Rectal smooth muscle tissue (tissue), 1 donor: ENCODE measurements around the gene SHLD1.
"Not testable (repeated sequence)": the region's sequence is repeated elsewhere in the genome, so short reads cannot be mapped to it uniquely, and the experiment has no call there.

ENCODE experiments used
- H3K27ac ChIP-seq: one replicate; pipeline ENCODE4 v1.7.0; 2013; ENCODE audit warnings: low read depth, low read length, inconsistent platforms
- H3K27me3 ChIP-seq: one replicate; pipeline ENCODE4 v1.7.0; 2013; ENCODE audit warnings: low read length; ENCODE audit not compliant: control insufficient read depth, insufficient read depth
- H3K36me3 ChIP-seq: one replicate; pipeline ENCODE4 v1.7.0; 2013; ENCODE audit warnings: low read length; ENCODE audit not compliant: control insufficient read depth, insufficient read depth
- H3K4me1 ChIP-seq: one replicate; pipeline ENCODE4 v1.7.0; 2013; ENCODE audit warnings: low read length; ENCODE audit not compliant: control insufficient read depth, insufficient read depth
- H3K4me3 ChIP-seq: one replicate; pipeline ENCODE4 v1.7.0; 2013; ENCODE audit warnings: low read length
- H3K9ac ChIP-seq: one replicate; pipeline ENCODE4 v1.7.0; 2013; ENCODE audit warnings: low read length

The SHLD1 gene

GRCh38 chr20:5741089-5741488 lies 9.1 kb upstream of the SHLD1 start:
- no peaks in the 10 kb centered on the region for H3K36me3 ChIP-seq
- no peak overlapping the region for H3K9ac ChIP-seq

DNA sequence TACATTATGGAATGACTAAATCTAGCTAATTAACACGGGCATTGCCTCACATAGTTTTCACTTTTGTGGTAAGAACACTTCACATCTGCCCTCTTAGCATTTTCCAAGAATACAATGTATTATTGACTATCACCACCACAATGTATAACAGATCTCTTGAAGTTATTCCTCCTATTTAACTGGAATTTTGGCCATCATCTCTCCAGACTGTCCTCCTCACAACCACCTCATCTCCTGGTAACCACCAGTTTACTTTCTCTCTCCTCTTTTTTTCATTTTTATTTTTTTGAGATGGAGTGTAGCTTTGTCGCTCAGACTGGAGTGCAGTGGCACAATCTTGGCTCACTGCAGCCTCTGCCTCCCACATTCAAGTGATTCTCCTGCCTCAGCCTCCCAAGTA lies 8.2 kb upstream of the SHLD1 start:
- Histone ChIP-seq H3K4me1 (no peaks in the 10 kb centered on the region), H3K36me3 (no peaks in the 10 kb centered on the region), H3K4me3 (no peak overlapping the region), H3K27ac (no peak overlapping the region), H3K9ac (no peak overlapping the region), H3K27me3 (no peaks in the 10 kb centered on the region)

More at GRCh38 chr20:5741089-5741488, 9.1 kb upstream of the SHLD1 start:
- Histone ChIP-seq H3K4me1 (no peaks in the 10 kb centered on the region), H3K4me3 (no peak overlapping the region), H3K27ac (no peak overlapping the region), H3K27me3 (no peaks in the 10 kb centered on the region)

- H3K9ac ChIP-seq, result no peak overlapping the region
- H3K27ac ChIP-seq, result no peak overlapping the region
- H3K27me3 ChIP-seq, result no peaks in the 10 kb centered on the region
- no peaks in the 10 kb centered on the region for H3K4me1 ChIP-seq
- H3K4me3 ChIP-seq, result no peak overlapping the region
- H3K36me3 ChIP-seq, result no peaks in the 10 kb centered on the region
These were observed 4.7 kb upstream of the SHLD1 start for GRCh38 chr20:5745416-5746030.

DNA sequence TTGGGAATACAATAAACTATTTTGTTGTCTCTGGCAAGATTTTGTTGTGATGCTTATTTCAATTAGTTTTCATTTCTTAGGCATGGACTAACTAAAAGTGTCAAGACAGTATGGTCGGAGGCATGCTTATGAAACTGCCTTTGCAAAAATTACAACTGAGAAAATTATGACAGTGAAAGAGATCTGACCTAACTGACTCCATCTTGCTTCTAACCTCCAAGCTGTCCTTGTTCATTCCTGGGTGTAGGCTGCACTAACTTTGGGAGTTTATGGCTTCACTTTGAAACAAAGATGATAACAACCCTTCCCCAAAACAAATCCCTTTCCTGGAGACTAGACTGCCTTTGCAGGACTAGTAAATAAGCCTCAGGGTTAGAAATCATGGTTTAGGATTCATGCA lies 4.1 kb upstream of the SHLD1 start:
- Histone ChIP-seq H3K4me3 (no peak overlapping the region), H3K27me3 (no peaks in the 10 kb centered on the region), H3K4me1 (no peaks in the 10 kb centered on the region), H3K27ac (no peak overlapping the region), H3K9ac (no peak overlapping the region), H3K36me3 (no peaks in the 10 kb centered on the region)

DNA sequence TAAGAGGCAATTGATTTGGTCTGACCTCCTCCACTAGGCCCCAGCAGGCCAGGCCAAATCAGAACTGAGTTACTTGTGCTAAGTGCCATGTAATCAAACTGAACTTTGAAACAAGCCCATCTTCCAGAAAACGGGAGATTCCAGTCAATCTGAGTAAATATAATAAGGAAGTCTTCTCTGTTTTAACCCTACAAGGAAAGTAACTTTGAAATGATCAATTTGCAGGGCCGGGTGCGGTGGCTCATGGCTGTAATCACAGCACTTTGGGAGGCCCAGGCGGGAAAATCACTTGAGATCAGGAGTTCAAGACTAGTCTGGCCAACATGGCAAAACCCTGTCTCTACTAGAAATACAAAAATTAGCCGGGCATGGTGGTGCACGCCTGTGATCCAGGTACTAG lies 2.0 kb upstream of the SHLD1 start:
- Histone ChIP-seq H3K36me3 (no peaks in the 10 kb centered on the region), H3K27ac (no peak overlapping the region), H3K27me3 (no peaks in the 10 kb centered on the region), H3K9ac (no peak overlapping the region), H3K4me1 (no peaks in the 10 kb centered on the region), H3K4me3 (no peak overlapping the region)

DNA sequence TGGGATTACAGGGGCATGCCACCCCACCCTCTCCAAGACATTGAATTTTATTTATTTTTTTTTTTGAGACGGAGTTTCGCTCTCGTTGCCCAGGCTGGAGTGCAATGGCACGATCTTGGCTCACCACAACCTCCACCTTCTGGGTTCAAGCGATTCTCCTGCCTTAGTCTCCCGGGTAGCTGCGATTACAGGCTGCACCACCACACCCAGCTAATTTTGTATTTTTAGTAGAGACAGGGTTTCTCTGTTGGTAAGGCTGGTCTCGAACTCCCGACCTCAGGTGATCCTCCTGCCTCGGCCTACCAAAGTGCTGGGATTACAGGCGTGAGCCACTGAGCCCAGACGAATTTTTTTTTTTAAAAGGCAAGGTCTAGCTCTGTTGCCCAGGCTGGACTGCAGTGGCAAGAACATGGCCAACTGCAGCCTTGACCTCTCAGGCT lies 669 bp upstream of the SHLD1 start:
- H3K27me3 ChIP-seq, H3K4me3 ChIP-seq, H3K27ac ChIP-seq, H3K9ac ChIP-seq, H3K4me1 ChIP-seq, H3K36me3 ChIP-seq: not testable (repeated sequence)

DNA sequence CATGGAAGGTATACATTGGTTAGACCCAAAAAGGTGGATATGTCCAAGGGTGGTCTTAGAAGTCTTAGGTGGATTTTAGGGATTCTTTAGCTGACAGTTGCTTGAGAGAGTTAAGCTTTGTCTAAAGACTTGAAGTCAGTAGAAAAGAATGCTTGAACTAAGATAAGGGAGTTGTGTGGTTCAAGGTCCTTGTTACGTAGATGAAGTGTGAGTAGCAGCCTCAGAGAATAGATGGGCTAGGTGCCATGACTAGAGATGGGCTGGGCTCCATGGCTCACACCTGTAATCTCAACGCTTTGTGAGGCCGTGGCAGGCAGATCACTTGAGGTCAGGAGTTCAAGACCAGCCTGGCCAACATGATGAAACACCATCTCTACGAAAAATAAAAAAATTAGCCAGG lies 1.7 kb downstream of the SHLD1 start:
- no peaks in the 10 kb centered on the region for H3K4me1 ChIP-seq
- H3K9ac ChIP-seq, result no peak overlapping the region
- no peak overlapping the region for H3K27ac ChIP-seq
- H3K36me3 ChIP-seq, result no peaks in the 10 kb centered on the region
- H3K27me3 ChIP-seq, result no peaks in the 10 kb centered on the region
- H3K4me3 ChIP-seq, result no peak overlapping the region

DNA sequence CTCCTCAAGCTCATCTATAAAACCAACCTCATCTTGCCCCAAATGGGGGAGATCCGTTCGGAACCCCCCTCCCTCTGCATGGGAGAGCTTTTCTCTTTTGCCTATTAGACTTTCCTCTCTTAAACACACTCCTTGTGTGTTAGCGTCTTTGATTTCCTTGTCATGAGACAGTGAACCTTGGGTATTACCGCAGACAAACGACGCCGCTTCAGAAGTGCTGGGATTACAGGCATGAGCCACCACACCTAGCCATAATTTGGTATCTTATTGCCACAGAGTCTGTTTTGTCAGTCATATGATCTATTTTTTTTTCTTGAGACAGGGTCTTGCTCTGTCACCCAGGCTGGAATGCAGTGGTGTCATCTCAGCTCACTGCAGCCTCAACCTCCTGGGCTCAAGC lies 3.6 kb downstream of the SHLD1 start:
- H3K27ac ChIP-seq, result no peak overlapping the region
- H3K4me3 ChIP-seq, result no peak overlapping the region
- H3K9ac ChIP-seq, result no peak overlapping the region
- no peaks in the 10 kb centered on the region for H3K36me3 ChIP-seq
- no peaks in the 10 kb centered on the region for H3K4me1 ChIP-seq
- no peaks in the 10 kb centered on the region for H3K27me3 ChIP-seq

- Histone ChIP-seq H3K27me3 (no peaks in the 10 kb centered on the region), H3K9ac (no peak overlapping the region), H3K4me3 (no peak overlapping the region), H3K27ac (no peak overlapping the region), H3K4me1 (no peaks in the 10 kb centered on the region), H3K36me3 (peaks cover 2% of the 10 kb centered on the region)
These were observed 7.7 kb downstream of the SHLD1 start for GRCh38 chr20:5757949-5758348.

GRCh38 chr20:5766085-5766764 lies 16.0 kb downstream of the SHLD1 start:
- H3K4me1 ChIP-seq, result no peaks in the 10 kb centered on the region
- H3K27me3 ChIP-seq, result no peaks in the 10 kb centered on the region
- H3K27ac ChIP-seq, result no peak overlapping the region
- H3K4me3 ChIP-seq, result no peak overlapping the region
- peaks cover 3% of the 10 kb centered on the region for H3K36me3 ChIP-seq
- no peak overlapping the region for H3K9ac ChIP-seq

GRCh38 chr20:5767493-5768098 lies 17.4 kb downstream of the SHLD1 start:
- no peaks in the 10 kb centered on the region for H3K4me1 ChIP-seq
- no peaks in the 10 kb centered on the region for H3K27me3 ChIP-seq

DNA sequence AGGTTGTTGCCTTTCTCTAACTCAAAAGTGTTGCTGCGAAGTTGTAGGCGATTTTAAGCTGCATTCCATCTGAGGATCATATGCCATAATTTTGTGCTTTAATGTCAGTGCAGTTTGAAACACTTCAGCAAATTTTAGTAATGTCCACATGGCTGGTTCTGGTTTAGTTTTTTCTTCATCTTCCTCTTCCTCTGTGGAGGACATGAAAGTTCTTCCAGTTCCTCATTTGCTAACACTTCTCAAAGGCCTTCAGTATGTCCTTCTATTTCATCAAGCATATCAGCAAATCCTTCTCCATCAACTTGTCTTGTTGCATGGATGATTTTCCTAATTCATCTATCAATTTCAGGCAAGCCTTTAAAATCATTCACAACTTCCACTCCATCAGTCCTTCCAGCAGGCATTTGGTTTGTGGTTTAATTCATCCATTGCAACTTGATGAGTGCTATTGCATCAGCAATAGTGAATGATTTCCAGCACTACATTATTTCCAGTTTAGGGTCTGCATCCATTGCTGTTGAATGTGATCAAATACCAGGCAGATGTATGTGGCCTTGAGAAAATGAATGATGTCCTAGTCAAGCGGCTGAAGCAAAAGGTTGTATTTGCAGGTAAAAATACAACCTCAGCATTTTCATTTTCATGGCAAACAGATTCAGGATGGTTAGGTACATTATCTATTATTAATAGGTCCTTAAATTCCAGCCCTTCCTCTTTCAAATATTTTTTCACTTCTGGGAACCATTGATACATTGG lies 20.2 kb downstream of the SHLD1 start:
- Histone ChIP-seq H3K9ac (no peak overlapping the region), H3K36me3 (peaks cover 6% of the 10 kb centered on the region), H3K4me3 (no peak overlapping the region), H3K27me3 (no peaks in the 10 kb centered on the region), H3K27ac (no peak overlapping the region), H3K4me1 (no peaks in the 10 kb centered on the region)

More at GRCh38 chr20:5767493-5768098, 17.4 kb downstream of the SHLD1 start:
- Histone ChIP-seq H3K9ac (no peak overlapping the region), H3K27ac (no peak overlapping the region), H3K36me3 (peaks cover 3% of the 10 kb centered on the region), H3K4me3 (no peak overlapping the region)
